GM19455 (cell line): ENCODE results near the gene HDAC9.

Experiments used
- ATAC-seq: cut with Tn5 transposase; IDR thresholded peaks from one replicate; pipeline ENCODE4 v1.9.1; 2021; ENCODE audit not compliant: unreplicated experiment

HDAC9 gene

DNA sequence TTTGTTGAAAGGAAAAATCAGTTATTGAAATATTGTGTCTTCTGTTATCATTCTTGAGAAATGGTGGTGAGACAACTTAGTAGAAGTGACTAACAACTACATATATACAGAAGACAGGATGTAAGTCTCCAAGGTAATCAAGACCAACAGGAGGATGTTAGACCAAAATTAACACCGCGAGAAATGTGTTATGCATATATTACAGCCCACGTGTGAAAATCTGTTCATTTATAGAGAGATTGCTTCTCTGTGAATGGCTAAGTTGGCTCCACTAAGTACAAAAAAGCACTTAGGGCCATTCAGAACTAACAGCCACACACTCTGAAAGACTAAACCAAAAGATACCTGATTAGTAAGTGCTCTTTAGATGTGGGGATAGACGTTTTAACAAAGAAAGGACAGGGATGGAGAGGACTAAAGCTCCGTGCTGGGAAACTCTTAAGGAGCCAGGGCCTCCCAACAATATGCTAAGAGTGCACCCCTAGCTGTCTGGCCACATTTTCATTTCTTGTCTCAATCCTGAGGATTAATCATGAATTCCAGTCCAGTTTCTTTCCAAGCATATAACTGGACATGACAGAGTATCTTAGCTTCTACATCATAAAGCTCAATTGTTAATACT, 26.5 kb downstream of the HDAC9 start:
- no peak for ATAC-seq

DNA sequence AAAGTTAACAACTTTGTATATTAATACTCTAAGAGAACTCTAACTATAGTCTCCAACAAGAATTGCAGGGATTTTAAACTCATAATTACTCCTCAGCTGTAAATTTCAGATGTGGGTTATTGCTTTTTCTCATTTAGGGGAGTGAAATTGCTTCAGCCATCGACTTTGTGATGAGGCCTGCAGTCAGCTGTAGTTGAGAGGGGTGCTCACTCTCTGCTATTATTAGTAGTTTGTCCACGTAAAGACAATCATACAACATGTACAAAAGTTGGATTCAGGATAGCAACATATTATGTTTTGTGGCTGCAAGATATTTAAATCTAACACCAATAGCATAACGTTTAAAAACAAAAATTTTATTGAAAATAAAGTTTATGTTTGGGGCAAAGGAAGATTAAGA, 28.7 kb downstream of the HDAC9 start:
- no peak for ATAC-seq

DNA sequence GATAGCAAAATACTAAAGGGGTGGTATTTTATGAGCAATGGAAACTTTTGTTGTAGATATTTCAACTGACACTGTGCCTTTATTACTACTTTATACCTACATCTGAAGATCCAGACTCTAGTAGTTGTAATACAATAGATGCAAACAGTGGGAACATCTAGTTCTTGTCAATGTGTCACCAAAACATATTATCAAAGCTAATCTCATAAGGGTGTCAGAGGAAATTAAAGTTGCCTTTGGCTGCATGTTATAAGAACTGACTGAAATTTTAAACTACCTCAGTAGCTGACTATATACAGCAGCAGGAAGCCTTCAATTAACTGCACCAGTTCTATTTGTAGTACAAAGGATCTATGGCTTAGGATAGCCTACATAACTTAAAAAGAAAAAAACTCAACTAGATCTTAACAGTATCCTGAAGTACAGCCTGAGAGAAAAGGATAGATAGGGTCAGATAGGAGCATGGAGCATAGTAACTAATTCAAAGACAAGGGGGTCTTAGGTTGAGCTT, 30.9 kb downstream of the HDAC9 start:
- ATAC-seq = no peak

DNA sequence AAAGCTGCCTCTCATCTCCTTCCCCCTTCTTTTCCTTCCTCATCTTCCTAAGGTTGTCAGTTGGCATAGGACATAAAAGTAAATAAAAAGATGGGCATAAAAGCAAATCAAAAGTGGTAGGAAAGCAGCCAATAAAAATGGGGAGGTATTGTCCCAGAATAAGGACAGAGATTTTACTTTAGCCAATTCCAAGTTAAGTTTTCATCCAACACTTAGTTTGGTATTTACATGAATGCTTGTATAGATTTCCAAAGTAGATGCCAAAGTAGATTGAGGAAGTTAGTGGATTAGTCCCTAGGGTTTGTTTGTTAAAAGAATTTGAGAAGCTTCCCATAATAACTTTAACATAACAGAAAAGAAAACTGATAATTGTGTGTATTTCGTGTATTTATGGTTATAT, 33.7 kb downstream of the HDAC9 start:
- ATAC-seq = no peak

DNA sequence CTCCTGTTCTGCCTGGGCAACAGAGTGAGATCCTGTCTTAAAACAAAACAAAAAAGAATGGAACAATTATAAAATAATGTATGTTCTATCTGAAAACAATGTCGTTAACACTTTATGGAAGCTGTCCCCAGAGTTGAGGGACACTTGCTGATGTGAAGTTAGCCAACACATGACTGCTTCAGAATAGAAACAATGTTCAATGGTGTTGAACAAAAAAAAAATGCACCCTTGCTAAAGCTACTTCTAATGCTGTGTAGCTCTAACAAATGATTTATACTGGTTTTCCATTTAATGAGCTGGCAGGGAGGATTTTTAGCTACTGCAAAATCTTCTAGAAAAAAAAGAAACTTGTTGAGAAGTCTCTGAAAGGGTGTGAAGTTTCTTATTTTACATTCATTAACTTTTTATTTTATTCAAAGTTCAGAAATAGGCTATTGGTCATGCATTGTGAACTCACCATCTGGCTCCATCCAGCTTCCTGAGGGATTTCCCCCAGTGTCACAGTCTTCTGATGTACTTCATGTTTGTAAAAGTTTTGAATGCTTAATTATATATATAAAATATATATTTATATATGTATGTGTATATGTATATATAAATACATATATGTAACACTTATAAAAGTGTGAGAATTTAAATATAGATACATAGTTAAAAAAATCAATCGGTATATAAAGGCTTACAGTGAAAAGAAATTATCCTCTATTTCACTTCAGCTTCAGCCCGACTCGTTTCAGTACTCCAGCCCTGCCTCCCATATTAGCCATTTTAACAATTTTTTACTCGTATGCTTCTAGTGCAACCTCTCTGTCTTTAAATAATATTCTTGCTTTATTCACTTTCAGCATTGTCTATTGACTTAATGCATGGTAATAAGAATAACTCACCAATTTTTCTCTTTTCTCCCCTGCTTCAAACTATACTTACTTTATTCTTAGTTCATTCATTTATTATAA, 35.0 kb downstream of the HDAC9 start:
- ATAC-seq = peak; percentile 45

DNA sequence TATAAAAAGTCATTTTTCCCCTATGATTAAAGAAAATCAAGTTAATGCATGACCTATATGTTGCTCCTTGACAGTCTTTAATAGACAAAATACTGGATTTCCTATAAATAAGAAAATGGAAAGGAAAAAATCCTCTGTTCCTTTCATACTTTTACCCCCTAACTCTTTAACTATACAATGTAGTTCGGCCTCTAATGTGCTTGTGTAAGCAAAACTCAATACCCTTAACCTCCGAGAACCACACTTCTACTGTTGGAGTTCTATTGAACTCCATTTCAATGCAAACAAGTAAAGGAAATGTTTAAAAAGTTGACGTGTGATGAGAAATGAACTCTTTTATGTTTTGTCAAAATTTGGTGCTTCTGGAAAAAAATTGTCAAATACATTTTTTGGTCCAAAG, 36.0 kb downstream of the HDAC9 start:
- no peak for ATAC-seq

DNA sequence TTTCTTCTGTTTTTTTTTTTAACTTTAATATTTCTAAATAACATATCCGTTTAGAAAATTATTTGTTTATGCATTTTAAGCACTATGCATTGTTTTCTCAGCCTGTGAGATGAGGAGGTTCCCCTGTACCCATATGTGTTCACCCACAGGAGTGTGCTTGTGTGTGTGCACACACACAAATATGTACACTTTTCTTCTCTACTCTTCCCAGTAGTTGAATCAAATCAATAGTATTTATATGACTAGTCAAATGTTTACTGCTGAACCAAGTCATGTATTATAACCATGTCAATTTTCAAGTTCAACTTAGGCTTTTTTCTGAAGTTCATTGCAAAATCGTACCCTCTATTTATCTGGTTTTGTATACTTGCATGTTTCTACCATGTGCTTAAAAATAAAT, 37.3 kb downstream of the HDAC9 start:
- no peak for ATAC-seq

DNA sequence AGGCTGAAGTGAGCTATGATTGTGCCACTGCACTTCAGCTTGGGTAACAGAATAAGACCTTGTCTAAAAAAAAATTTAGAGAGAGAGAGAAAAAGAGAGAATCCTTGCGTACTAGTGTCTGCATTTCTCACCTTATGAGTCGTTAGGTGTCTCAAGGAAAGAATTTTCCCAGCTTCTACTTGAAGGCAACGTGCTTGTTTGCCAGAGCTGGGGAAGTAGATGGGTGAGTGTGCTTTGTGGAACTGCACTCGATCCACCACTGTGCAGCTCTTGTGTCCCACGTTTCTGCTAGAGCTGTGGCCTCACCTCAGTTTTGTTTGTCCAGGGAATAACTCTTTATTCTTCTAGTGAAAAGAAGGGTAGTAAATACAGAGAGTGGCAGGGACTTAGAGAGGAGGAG, 38.9 kb downstream of the HDAC9 start:
- no peak for ATAC-seq

DNA sequence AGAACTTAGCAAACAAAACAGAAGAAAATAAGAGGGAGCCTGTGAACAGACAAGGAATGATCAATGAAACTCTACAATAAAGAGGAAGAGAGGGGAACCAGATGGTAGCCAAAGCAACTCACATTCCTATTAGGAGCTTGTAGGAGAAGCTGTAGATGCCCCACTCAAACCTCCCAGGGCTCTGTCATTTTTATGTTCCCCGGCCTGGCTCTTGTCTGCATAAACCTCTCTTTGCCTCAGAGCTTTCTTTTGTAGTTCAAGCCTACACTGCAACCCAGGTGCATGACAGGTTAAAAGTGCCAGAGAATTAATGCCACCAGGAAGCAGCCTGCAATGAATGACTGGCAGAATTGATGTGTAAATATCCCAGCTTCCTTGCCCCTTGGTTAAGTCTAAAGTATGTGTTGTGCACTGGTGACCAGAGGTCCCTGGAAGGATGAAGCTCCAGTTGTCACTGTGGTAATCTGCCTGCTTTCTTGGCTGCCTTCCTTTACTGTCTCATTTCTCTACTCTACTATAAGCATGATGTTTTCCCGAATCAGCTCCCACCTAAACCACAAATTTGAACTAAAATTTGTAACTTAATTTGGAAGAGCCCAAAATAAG, 40.4 kb downstream of the HDAC9 start:
- no peak for ATAC-seq

DNA sequence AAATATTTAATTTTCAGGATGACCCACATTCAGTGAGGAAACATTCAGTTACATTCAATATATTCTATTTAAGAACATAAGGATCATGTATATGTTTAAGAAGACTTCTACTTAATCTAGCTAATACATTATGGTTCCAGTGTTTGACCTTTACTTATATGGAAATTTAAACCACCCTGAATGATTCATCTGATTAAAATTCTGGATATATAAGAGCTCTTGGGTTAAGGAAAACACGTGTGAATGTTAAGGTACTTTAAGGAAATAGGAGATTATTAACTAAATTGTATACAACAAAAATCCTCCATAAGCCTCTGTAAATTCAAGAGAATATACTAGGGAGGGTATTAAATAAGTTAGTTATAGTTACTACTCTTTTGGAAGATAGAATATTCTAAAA, 40.9 kb downstream of the HDAC9 start:
- no peak for ATAC-seq

DNA sequence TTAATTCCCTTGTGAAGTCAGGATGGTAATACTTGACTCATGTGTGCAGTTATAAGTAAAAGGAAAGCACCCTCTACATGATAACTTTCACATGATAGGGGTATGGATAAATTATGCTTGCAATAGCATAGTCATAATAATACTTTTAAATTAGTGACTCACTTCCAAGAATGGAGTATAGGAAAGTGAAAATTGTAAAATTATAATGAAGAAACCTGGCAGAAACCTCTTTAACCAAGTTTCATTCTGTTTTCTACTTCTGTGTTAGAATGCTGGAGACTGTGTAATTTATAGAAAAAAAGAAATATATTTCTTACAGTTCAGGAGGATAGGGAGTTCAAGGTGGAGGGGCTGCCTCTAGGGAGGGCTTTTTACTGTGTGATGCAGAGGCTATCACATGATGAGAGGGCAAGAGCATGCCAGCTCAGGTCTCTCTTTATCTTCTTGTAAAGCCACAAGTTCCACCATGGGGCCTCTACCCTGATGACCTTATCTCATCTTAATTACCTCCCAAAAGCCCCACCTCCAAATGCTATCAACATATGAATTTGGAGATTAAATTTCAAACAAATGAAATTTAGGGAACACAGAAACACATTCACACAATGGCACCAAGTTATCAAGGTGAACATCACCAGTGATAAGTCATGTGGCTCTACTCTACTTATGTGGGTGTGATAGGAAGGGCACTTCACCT, 43.2 kb downstream of the HDAC9 start:
- ATAC-seq = peak; percentile 70

DNA sequence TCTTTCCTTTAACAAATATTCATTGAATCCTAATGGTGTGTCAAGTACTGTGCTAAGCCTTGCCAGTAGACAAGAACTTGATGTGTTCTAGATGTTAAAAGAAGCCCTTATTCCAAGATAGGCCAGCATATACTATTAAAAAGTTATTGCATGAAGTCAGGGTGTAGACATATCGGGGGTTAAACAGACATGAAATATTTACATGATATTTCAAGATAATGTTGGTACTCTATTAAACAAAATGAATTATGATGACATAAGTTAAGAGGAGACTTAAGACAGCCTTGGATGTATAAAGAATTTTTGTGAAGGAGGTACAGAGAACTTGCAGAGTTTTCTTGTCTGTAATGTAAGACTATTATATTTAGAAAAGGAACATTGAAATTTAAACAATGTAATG, 44.8 kb downstream of the HDAC9 start:
- ATAC-seq = no peak

DNA sequence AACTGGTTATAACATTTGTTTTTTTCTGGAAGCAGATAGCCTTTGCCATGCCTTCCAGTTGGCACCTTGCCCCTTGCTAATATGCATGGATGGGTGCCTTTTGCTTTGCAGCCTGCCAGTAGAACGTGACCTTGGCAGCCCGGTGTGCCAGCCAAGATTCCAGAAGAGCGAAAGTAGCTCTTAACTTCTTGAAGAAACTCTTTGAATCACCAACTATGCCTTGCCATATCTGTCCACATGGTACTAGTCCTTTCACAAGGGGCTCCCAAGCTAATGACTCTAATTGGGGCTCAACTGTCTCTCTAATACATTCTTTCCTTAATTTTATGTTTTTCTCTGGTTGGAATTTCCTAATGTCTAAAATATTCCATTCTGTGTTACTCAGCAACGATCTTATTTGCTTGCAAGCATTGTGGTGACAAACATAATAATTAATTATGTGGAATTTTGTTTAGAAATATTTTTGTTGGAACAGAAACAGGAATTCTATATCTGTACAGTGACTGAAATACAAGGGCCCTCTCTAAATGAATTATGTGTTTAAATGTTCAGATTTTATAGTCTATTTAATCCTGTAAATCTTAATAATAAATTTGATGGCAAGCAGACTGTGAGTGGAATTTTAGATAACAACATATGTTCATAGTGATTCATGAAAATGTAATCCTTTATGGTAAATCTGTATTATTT, 45.8 kb downstream of the HDAC9 start:
- ATAC-seq = no peak

DNA sequence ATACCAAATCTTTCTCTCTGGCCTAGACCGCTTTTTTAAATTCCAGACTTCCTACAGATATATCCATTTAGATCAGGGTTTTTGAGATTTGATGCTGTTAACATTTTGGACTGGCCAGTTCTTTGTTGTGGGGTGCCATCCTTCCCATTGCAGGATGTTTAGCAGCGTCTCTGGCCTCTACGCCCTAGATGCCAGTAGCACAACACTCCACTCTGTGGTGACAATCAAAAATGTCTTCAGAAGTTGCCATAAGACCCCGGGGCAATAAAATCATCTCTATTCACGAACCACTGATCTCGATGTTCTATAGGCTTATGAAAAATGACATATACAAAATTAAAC, 46.3 kb downstream of the HDAC9 start:
- no peak for ATAC-seq

DNA sequence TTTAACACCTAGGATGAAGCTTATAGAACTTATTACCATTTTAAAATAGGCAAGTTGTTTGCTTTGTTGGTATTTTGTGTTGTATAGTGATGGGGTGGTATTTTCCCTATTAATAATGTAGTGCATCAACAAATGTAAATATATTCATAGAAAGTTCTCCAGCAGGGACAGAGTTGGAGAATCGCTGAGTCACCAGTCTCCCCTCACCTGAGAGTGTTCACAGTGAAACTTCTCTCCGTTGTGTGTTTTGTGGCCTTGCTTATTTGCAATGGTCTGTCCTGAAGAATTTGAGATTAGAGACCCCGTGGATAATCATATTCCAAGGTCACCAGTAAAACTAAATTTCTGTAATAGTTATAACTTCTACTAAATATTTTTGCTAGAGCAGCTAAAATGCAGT, 51.0 kb downstream of the HDAC9 start:
- no peak for ATAC-seq

DNA sequence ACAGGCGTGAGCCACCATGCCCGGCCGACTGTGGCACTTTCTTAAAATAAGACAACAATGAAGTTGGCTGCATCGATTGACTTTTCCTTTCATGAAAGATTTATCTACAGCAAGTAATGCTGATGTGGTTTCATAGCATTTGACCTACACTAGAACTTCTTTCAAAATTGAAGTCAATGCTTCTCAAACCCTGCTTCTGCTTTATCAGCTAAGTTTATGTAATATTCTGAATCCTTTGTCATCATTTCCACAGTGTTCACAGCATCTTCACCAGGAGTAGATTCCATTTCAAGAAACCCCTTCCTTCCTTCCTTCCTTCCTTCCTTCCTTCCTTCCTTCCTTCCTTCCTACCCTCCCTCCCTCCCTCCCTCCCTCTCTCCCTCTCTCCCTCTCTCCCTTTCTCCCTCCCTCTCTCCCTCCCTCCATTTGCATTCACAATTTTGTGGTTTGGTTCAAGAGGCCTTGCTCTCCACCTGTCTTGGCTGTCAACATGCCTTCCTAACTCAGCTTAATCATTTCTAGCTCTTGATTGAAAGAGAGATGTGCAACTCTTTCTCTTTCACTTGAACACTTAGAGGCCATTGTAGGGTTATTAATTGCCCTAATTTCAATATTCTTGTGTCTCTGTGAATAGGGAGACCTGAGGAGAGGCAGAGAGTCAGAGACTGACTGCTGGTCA, 52.1 kb downstream of the HDAC9 start:
- ATAC-seq = no peak

DNA sequence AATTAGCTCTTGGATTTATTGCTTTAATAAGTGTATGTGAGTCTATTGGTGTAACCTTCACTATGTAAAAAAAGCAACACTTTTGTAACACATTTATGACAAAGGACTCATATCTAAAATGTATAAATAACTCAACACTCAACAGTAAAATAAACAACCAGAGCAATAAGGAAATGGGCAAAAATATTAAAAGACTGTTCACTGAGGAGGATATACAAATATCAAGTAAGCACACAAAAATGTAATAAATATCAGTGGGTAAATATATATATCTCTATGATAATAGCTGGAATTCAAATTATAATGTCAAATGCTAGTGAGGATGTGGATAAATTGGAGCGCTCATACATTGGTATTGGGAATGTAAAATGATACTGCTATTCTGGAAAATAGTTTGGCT, 53.0 kb downstream of the HDAC9 start:
- ATAC-seq = no peak

DNA sequence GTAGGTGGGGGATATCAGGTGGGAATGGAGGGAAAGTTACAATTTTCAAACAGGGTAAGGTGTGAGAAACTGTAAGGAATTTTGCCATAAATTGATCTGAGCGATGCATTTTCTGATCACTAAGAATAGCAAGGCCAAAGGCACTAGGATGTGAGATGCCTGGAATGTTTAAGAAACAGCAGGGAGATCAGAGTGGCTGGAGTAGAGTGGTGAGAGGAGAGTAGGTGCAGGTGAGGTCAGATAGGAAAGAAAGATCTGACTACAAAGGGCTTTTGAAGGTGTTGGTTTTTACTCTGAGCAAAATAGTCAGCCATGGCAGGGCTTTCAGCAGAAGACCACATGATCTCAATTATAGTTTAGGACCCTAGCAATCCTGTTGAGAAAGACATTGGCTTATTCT, 55.0 kb downstream of the HDAC9 start:
- no peak for ATAC-seq

DNA sequence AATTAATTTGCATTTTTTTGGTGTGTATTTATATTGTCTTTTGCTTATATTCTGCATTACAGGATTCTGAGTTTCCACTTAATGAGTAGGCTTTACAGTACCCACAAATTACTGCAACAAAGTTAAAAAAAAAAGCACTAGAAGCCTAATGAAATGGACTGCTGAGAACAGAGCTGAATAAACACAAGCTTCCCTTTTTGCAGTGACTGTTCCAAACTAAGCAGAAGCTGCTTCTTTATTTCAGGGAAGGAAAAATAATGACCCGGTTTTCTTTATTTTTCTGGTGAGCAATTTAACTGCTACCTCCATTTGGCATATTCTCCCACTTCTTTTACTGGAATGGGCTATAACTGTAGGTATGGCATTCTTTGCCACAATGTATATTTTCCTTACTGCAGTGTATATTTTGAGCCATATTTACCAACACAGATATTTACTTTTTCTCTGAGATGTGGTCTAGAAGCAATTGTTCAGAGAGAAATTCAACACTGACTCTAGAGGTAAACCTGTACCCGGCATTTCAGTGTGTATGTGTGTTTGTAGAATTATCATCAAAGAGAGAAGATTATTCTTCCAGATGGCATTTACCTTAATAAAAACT, 56.9 kb downstream of the HDAC9 start:
- no peak for ATAC-seq
